Activated CD4-positive, alpha-beta T cell treated with anti-CD3 and anti-CD28 coated beads, Interleukin-2, amount 50 U/mL, for 24 hours (primary cell): Measurements from ENCODE around the gene OGA.
A peak's percentile ranks its signal among the peaks of the same experiment; 100 is the strongest.

Experiments
- DNase-seq, 2 donors: peaks; one replicate each; pipeline ENCODE4 v3.0.0-alpha.2; 2020; ENCODE audit warnings: low read depth in 1 of 2, low spot score in 1 of 2

OGA gene

GRCh38 chr10:101818119-101818871 is at the start of gene OGA:
TSS of gene OGA (minus strand) at chr10:101818444. CDS start at chr10:101818022, 422 bp downstream.
- DNase-seq: peak; percentile 90 to 96

DNA sequence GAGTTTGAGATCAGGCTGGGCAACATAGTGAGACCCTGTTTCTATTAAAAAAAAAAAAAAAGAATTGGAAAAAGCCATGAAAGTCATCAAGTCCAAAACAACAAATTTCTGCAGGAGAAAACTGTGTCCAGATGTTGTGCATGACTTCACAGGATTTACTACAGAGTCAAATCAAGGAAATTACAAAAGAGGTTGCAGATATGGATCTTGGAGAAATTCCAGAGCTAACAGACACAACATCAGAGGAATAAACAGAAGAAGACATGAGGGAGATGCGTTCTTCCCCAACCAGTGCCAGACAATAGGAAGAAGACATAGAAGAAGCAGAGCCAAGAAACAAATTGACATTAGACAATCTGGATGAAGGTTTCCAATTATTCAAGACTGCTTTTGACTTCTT is 49.7 kb upstream of the OGA start:
- DNase-seq: no peak

DNA sequence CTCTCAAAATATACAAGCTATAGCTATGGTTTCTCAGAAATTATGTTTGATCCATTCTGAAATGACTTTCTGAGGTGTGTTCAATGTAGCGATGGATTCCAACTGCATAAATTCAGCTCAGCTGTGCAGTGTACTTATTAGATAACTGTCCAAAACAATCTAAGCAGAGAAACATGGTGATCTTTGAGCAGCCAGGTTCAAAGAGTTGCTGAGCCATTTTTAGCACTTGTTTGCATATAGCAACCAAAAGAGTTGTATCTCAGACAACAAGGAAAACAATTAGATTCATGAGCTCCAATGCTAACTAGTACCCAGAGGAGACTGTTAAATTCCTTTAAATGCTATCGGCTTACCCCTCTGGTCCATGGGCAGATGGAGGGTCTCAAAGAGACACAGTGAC is 41.3 kb upstream of the OGA start:
- no peak for DNase-seq

DNA sequence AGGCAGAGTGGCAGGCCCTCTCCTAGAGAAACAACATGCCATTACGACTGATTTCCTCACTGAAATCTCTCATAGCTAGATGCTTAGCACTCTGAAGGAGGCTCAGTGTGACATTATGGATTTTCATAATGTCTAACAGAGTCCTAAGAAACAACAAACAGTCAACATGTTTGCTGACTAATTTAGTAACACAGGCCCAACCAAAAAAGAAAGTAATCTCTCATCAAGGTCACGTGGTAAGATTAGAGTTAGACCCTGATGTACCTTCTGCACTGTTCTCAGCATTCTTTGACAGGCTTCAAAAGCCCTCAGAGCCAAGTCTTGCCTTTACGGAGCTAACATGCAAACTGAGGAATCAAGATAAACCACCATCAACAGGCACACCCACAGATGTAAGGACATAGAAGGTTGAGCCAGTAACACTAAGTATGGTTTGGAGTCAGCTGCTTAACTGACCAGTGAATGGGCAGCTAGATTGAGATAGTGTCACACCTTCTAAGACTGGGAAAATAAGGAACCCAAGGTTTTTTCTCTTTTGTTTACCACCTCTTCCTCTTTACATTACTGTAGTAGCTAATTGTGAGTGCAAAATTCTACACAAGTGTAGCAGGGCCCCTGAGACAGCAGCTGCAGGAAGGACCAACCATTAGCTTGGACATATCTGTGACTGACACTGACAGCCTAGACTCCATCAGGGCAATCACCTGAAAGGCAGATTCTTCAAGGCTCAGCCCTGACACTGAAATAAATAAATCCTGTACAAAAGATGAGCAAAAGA is 40.7 kb upstream of the OGA start:
- no peak for DNase-seq

DNA sequence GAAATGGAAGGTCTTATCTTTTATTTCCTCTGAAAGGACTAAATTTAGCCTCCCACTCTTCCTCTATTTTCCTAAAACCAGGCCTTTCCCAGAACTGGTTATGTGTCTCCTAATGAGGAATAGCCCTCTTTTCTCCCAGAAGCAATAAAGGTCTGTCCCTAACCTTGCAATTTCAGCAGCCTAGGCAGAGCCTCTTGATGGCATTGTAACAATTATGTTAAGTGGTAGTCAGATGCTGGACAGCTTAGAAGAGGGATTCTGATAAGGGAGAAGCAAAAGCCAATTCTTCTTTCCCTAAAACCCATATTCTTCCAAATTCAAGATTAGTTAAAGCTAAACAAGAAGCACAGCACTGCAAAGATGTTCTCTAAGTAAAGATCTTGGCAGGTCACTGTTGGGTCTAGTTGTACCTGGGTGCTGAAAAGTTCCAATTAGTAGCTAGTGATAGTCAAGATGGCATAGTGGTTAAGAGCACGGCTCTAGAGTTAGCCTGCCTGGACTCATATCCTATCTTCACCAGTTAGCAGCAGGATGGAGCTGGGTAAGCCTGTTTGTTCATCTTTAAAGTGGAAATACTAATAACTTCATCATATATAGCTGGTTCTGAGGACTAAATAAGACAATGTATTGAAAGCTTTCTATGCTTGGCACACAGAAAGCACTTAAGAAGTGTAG is 39.7 kb upstream of the OGA start:
- no peak for DNase-seq

DNA sequence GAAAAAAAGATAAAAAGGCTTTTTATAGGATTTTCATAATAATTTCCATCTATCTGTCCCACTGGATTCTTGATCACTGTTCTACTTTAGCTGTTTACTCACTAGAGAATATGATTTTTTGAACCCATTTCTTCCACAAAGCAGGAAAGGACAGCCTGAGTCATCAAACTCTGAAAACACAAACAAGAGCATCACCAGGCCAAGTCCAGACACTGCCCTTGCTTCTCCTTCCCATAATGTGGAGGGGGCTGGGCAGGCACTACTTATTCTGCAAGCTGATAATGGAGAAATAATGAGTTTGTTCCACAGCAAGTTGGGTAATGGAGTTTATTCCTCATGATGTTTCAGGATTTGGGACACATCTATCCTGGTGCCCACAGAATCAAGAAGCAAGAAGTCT is 38.4 kb upstream of the OGA start:
- no peak for DNase-seq

DNA sequence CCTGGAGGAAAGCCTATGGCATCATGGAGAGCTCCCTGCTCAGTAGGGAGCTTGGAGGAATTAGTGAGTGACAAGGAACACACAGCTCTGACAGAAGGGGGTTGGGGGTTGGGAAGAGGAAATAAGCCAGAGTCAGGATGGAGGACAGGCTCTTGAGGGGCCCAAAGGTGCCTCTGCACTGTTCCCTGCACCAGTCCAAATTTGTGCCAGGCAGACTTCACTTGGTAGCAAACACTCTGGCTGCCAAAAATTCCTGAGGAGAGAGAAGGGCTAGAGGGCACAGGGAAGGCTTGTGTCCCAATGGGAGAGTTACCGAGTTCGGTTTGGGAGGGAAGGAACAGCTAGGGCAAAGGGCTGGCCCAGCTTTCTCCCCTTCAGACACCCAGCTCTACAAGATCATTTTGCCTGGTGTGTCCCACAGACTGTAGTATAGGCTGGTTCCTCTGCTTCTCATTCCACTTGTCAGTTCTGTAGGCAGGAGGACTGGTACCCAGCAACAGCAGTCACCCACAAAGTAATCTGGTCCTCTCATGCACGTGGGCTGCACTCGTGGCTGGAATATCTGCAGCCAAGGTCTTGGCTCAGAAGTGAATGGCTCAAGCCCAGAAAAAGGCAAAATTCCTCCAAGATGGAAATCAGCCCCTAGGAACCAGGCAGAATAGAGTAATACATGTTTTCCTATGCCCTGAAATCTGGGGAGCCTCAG is 33.3 kb upstream of the OGA start:
- no peak for DNase-seq

- no peak for DNase-seq
These were observed 32.5 kb upstream of the OGA start for GRCh38 chr10:101850749-101851148.

DNA sequence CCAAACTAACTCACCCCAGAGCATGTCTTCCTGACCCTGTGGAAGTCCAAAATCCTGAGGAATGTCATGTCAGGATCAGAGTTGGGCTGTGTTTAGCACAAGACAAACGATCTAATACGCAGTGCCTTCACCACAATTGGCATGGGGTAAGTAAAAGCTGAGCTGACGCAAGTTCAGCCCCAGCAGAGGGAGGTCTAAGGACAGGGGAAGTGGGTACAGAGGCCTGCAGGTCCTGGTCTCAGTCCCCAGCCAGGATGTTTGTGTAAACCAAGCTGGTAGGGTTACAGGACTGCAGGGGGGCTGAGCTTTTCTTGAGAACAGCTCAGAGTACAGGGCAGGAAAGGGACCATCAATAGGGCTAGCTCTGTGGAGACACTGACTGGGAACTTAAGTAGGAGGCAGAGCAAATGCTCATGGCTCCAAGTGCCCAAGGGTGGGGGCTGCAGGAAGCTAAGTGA is 30.7 kb upstream of the OGA start:
- no peak for DNase-seq

DNA sequence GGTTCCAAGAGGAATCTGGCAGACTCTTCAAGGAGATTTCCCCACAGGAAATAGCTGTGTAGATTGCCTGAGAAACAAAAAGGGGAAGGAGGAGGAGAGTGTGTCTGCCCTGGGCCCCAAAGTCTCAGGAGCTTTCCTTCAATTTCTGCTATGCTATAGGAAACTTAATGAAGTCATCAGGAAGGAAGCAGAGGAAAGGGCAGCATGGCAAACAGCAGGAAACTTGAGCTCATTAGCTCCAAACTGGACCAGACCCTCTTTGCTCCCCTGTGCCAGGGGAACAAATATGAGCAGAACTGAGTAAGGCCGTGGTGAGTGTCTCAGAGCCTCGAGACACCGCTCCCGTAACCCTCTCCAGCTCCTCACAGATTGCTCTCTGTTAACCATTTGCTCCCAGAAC is 30.2 kb upstream of the OGA start:
- DNase-seq: no peak

- DNase-seq: no peak
These were observed 27.6 kb upstream of the OGA start for GRCh38 chr10:101845893-101846292.

- DNase-seq: peak in 1 of 2 donors; percentile 34
These were observed 25.1 kb upstream of the OGA start, which contains the start of gene KCNIP2 for GRCh38 chr10:101843032-101844021. TSS of gene KCNIP2 (minus strand) at chr10:101843800. CDS start at chr10:101843568, 232 bp downstream.

DNA sequence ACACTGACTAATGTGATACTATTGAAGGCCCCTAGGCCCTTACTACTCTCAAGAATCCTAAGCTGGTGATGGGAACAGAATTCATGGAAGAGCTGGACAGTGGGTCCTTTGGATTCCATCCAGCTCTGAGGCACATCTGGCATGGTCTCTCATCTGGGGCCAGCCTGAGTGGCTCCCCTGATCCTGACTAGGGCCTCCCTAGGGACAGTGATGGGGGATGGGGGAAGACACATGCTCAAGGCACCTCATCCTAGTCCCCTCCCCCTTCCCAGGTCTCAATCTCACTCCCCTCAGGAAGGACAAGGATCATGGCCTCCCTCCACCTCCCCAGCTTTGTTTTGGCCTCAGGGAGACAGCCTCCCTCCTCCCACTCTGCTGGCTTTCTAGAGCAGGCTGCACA is 23.6 kb upstream of the OGA start:
- no peak for DNase-seq

DNA sequence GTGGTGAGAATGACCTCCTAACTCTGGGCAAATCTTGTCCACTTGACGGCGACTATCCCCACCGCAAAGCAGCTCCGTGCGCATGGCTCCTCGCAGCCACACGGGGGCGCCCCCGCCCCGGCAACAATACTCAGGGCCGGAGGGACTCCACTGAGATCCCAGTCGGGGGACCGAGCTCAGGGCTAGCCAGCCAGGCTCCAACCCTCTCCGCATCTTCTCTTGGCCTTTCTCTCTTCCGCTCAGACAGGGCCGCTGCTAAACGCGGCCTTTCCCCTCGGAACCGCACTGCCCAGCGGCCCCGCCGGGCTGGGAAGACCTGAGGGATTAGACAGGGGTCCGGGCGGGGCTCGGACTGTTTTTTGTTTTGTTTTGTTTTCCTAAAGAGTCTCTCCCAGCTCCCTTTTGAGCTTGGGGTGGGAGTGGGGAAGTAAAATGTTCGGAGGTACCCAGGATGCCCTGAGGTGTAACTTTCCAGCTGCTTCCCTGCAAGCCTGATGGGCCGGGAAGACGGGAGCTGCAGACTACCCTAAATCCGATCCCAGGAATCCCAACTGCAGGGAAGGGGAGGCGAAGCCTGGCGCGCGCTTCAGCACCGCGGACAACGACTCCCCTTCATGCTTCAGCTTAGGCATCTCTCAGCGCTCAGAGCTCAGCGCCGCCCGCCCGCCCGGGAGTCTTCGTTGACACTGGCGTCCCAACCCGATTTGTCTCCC is 22.7 kb upstream of the OGA start:
- peak; percentile 63 to 67 for DNase-seq

DNA sequence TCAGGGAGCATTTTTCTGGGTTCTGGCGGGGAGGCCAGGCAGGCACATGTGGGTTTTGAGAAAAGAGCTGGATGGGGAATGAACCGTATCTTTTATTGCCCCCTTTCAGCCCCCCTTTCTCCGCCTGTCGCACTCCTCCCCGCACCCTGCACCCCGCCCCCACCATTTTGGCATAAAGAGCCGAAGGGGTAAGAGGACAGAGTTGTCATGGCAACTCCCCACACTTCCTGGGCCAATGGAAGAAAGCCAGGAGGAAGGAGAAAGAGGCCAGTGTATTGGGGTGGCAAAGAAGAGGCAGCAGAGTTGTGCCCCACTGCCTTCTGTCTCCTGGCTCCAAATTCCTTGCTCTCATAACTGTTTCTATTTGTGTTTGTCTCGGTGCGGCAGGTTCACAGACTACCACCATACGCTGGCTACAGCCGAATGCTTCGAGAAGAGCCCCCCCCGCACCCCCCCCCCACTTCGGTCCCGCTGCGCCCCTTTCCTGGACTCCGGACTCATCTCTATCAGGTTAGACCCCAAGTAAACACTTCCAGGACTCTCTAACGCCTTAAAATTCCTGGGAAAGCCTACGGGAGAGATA is 21.9 kb upstream of the OGA start:
- DNase-seq: no peak

DNA sequence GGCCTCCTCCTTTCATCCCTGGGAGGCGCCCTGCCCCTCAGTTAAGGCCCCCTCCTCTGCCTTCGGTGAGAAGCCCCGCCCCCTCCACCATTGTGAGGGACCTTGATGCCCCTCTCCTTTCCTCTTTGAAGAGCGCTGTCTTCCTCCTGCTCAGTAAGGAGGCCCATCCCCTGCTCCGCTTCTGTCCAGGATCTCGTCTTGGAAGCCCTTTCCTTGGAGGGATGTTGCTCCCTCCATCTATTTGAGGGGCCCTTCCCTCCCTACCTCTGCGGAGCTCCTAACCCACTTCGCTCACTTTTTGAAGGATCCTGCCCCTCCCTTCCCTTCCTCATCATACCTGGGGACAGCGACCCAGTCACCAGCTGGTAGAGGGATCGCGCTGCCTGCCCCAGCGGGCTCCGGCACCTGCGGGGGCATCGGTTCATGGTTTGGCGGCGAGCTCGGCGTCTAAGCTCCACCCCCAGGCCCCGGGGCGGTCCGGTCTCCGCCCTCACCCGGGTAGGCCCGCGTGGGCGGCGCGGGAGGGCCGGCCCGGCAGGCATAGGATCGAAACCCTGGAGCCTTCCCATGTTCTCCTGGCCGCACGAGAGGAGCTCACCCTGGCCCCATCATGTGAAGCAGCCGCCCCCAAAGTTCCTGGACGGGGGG is 21.3 kb upstream of the OGA start:
- no peak for DNase-seq

DNA sequence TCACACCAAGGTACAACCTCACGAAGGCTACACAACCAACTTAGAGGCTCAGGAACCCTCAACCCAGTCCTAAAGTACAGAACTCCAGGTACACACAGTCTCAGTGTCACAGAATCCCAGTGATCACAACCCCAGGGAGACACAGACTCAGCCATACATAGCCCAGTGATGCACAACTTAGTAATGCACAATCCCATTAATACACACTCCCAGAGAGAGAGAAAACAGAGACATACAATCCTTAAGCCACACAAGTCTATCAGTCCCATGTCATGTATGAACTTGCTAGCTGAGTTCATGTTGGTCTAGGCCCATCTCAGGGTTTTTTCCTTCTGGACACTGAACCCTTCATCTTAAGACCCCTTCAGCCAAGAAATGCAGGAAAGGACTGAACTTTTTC is 20.8 kb upstream of the OGA start:
- no peak for DNase-seq

DNA sequence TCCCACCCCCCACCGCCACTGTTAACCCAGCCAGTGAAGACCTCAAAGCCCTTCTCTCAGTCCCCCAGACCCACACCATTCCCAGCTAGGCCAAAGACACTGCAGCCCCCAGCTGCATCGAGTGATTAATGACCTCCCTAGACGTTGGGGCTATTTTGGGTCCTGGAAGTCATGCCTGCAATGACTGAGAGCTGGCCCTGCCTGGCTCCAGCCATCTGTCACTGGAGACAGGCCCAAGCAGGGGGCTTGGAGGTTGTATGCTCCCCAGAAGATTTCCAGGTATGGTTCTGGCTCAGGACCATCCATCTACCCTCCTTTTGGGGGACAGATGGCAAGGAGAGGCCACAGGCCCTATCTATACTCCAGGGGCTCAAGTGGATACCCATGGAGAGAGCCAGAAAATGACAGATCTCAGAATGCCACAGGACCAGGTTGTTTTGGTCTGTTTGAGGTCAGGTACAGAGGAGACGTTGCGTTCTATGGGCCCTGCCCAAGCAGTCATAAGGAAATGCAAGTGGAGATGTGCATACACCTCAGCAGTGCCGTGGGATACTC is 20.2 kb upstream of the OGA start:
- DNase-seq: no peak
